HepG2 (cell line): ENCODE measurements around the gene CDC14B. TPM values are rescaled to one million over a fixed set of nuclear protein-coding genes. Genes with fewer than 3 reads are reported as not detected.

Experiments
- ATAC-seq: fragments of 200-7000 bp; cut with Tn5 transposase; 3 replicates; pipeline ENCODE4 v1.9.1; 2020; ENCODE audit warnings: mild to moderate bottlenecking, moderate library complexity
- BruUV-seq: library from RNA; stranded (reverse); fragments of 400-500 nt; replicated peaks from 2 replicates; lab custom pipeline; 2021; lab: Mats Ljungman, UMichigan
- CTCF ChIA-PET: fragments of 300-600 bp; formaldehyde crosslinking; extraction: SDS; loops from one replicate; lab custom pipeline; 2021; ENCODE audit warnings: low total read pairs, inconsistent platforms, low intra/inter-chr PET ratio; lab: Yijun Ruan, JAX
- POLR2A ChIA-PET: fragments of 350-600 bp; sonication (Branson Sonifier 250); formaldehyde crosslinking; loops from one replicate; lab custom pipeline; 2020; ENCODE audit warnings: antibody characterized with exemption, inconsistent platforms; lab: Yijun Ruan, JAX
- DNase-seq: peaks from one replicate; pipeline ENCODE4 v3.0.0-alpha.2; 2015; ENCODE audit warnings: low spot score
- FAIRE-seq: peaks from 3 replicates; lab custom pipeline; 2011; peaks lifted over from hg19 to GRCh38; lab: Jason Lieb, UNC
- H2AFZ ChIP-seq: one replicate; pipeline ENCODE4 v1.6.1; 2011; ENCODE audit warnings: low read length, inconsistent platforms
- H3K27ac ChIP-seq: fragments of 300-600 bp; 3 replicates; pipeline ENCODE4 v1.8.0; 2011; ENCODE audit warnings: mixed run types, mild to moderate bottlenecking, mixed read lengths, low read length, inconsistent platforms; ENCODE audit not compliant: insufficient read depth; ENCODE audit errors: extremely low read length
- H3K27me3 ChIP-seq, 2 experiments: fragments of 200-600 bp in 1 of 2; 2 replicates in 1 of 2; 3 replicates in 1 of 2; pipeline versions ENCODE4 v1.6.0 to v1.8.0; 2011; ENCODE audit warnings: low read length in 2 of 2, mild to moderate bottlenecking in 2 of 2, moderate library complexity in 2 of 2, inconsistent platforms in 1 of 2; ENCODE audit not compliant: insufficient read depth in 2 of 2, control insufficient read depth in 1 of 2
- H3K36me3 ChIP-seq, 2 experiments: fragments of 200-600 bp in 1 of 2; replicated peaks in 1 of 2; 2 replicates in 1 of 2; 3 replicates in 1 of 2; pipeline versions ENCODE4 v1.5.1 to v1.8.0; 2011; ENCODE audit warnings: low read length in 2 of 2, inconsistent platforms in 1 of 2; ENCODE audit not compliant: insufficient read depth in 2 of 2, control insufficient read depth in 1 of 2
- H3K4me1 ChIP-seq: 2 replicates; pipeline ENCODE4 v1.5.1; 2012; ENCODE audit warnings: low read length, inconsistent platforms; ENCODE audit not compliant: insufficient read depth
- H3K4me2 ChIP-seq: 2 replicates; pipeline ENCODE4 v1.6.0; 2011; ENCODE audit warnings: low read depth, low read length, inconsistent platforms
- H3K4me3 ChIP-seq, 3 experiments: fragments of 200-600 bp in 1 of 3; sonication (generic), shearing (Covaris generic) in 1 of 3; replicated peaks in 1 of 3; 2 replicates each; pipeline ENCODE4 v1.5.1; 2011 to 2016; ENCODE audit warnings: low read length in 3 of 3, inconsistent platforms in 2 of 3, low read depth in 2 of 3, mild to moderate bottlenecking in 2 of 3, control low read depth in 1 of 3, mixed read lengths in 1 of 3; ENCODE audit not compliant: insufficient read depth in 1 of 3
- H3K79me2 ChIP-seq: one replicate; pipeline ENCODE4 v1.6.1; 2011; ENCODE audit warnings: low read length, inconsistent platforms; ENCODE audit not compliant: insufficient read depth
- H3K9ac ChIP-seq: 2 replicates; pipeline ENCODE4 v1.6.0; 2011; ENCODE audit warnings: mild to moderate bottlenecking, low read depth, low read length, inconsistent platforms; ENCODE audit not compliant: insufficient read depth
- H3K9me3 ChIP-seq: 2 replicates; pipeline ENCODE4 v1.5.1; 2012; ENCODE audit warnings: mild to moderate bottlenecking, low read length
- H4K20me1 ChIP-seq: 2 replicates; pipeline ENCODE4 v1.6.0; 2011; ENCODE audit warnings: inconsistent platforms, mild to moderate bottlenecking, low read length, moderate library complexity; ENCODE audit not compliant: insufficient read depth
- CC2D1A ChIP-seq: sonication (generic); formaldehyde crosslinking; IDR thresholded peaks from 2 replicates; pipeline ENCODE4 v1.8.1; 2023; ENCODE audit warnings: mild to moderate bottlenecking, missing genetic modification reagents
- EED ChIP-seq: sonication (generic); formaldehyde crosslinking; IDR thresholded peaks from 2 replicates; pipeline ENCODE4 v1.5.0; 2020; ENCODE audit warnings: mild to moderate bottlenecking, missing genetic modification reagents
- GATAD1 ChIP-seq: IDR thresholded peaks from 2 replicates; pipeline ENCODE4 v1.6.1; 2016; ENCODE audit warnings: missing genetic modification reagents, missing compliant biosample characterization
- IKZF4 ChIP-seq: sonication (generic); formaldehyde crosslinking; IDR thresholded peaks from 2 replicates; pipeline ENCODE4 v1.5.1; 2020; ENCODE audit warnings: borderline replicate concordance, mild to moderate bottlenecking, low read depth, missing genetic modification reagents; ENCODE audit errors: not compliant biosample characterization
- MIXL1 ChIP-seq: IDR thresholded peaks from 2 replicates; pipeline ENCODE4 v1.6.1; 2016
- RFX3 ChIP-seq: IDR thresholded peaks from 2 replicates; pipeline ENCODE4 v1.6.1; 2016; ENCODE audit warnings: missing biosample characterization, missing genetic modification reagents
- SMC3 ChIP-seq: IDR thresholded peaks from 2 replicates; pipeline ENCODE4 v1.6.1; 2011; ENCODE audit warnings: low read length, improper control_type of control experiment
- STAG1 ChIP-seq: sonication (generic); formaldehyde crosslinking; IDR thresholded peaks from 2 replicates; pipeline ENCODE4 v1.4.0; 2020; ENCODE audit warnings: missing genetic modification reagents
- ZFP62 ChIP-seq: sonication (generic); formaldehyde crosslinking; IDR thresholded peaks from 2 replicates; pipeline ENCODE4 v1.4.0; 2020; ENCODE audit warnings: missing genetic modification reagents
- in situ Hi-C: cut with HindIII; loops from 2 replicates; pipeline ENCODE4 v1.10.0; 2017; ENCODE audit warnings: low pct_unique_long_range_greater_than_20kb; ENCODE audit not compliant: extremely low pct_ligation_motif_present
- intact Hi-C: fragments of 100-400 bp; cut with micrococcal nuclease; formaldehyde crosslinking; loops from one replicate; pipeline ENCODE4 v1.10.0; 2022; ENCODE audit not compliant: unreplicated experiment
- polyA plus RNA-seq, 8 experiments: library from polyadenylated mRNA; depleted of rRNA in 3 of 8; stranded (reverse) in 7 of 8; unstranded in 1 of 8; fragments of >200 nt; fragmentation: Illumina TruSeq in 4 of 8; extraction: Trizol in 4 of 8; gene quantifications; 2 replicates each; pipeline versions ENCODE4 v1.2.1 to v1.2.3, GENCODE V29; 2011 to 2016; ENCODE audit warnings: low read depth in 4 of 8, missing spikeins in 1 of 8, mixed read lengths in 1 of 8; ENCODE audit not compliant: insufficient read depth in 1 of 8
- total RNA-seq, 5 experiments: library from RNA; depleted of rRNA; stranded (reverse); fragments of >200 nt; fragmentation: Illumina TruSeq; extraction: Trizol; gene quantifications; 2 replicates each; pipeline ENCODE4 v1.2.3, GENCODE V29; 2016; ENCODE audit warnings: low read depth in 1 of 5
- TF ChIP-seq, protein P1 (sequence below): sonication (generic); formaldehyde crosslinking; IDR thresholded peaks from 2 replicates; pipeline ENCODE4 v1.8.1; 2023; ENCODE audit warnings: mild to moderate bottlenecking, missing genetic modification reagents
- TF ChIP-seq, protein P2 (sequence below): sonication (generic); formaldehyde crosslinking; IDR thresholded peaks from 2 replicates; pipeline ENCODE4 v1.5.0; 2020; ENCODE audit warnings: mild to moderate bottlenecking, missing genetic modification reagents, moderate library complexity

Gene CDC14B
- total and polyA plus RNA-seq, 2 of the 13 experiments (the other 11 are each of a cell fraction or from before 2014, with no cell fraction given) = 25.8 to 33.3 TPM

DNA sequence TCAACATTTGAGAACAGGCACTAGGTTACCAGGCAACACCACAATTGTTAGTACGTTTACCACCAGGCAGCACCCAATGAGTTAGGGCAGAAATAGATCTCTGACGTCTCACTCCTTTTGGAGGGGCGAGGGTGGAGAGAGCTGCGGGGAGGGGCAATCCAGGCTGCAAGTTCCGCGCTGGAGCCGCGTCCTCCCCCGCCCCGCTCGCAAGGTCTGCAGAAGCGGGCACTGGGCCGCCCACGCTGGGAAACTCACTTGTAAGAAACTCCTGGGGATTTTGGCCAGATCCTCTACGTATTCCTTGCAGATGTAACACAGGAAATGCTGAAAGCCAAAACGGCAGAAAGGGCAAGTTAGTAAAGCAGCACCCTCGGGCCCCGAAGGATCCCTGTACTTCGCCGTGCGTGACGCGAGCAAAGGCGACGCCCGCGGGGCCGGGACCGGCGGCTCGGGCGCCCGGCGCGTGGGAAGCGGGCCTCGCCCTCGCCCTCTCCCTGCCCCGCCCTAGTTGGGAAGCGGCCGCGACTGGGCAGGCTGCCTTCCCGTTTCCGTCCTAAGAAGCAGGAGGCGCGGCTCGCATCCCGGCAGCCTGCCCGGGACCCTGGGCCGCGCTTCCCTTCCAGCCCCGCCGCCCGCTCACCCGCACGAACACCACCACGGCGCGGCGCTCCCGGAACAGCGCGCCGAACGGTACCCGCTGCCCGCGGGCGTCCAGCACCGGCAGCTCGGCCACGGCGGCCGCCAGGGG is 35.0 kb upstream of the CDC14B start (continued):
- TF ChIP-seq, protein P1, sequence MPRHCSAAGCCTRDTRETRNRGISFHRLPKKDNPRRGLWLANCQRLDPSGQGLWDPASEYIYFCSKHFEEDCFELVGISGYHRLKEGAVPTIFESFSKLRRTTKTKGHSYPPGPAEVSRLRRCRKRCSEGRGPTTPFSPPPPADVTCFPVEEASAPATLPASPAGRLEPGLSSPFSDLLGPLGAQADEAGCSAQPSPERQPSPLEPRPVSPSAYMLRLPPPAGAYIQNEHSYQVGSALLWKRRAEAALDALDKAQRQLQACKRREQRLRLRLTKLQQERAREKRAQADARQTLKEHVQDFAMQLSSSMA (CRISPR knock-in tag) = no peak
- no peak for TF ChIP-seq GATAD1

DNA sequence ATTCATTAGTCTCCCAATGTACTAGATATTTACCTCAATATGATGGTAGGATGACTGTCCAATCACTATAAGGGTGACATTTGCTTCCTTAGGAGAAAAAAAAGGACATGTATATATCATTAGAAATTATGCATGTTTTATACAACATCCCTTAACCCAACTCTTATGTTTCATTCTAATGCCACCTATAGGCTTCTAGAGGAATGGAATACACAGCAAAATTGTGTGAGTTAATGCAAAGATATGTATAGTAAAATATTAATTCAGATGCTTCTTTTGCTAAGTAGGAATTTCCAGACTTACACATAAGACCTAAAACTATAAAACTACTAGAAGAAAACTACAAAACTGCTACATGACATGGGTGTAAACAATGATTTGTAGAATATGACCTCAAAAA is 32.0 kb upstream of the CDC14B start:
- Histone ChIP-seq H3K27me3 (no peaks in the 10 kb centered on the region; a peak in 1 of 5 replicates), H3K27ac (no peak overlapping the region), H3K9ac (no peak overlapping the region), H3K4me3 (no peak overlapping the region), H4K20me1 (no peaks in the 10 kb centered on the region), H2AFZ (no peak overlapping the region), H3K36me3 (peaks cover 0 to 27% of the 10 kb centered on the region in 2 experiments; a peak in 2 of 5 replicates), H3K9me3 (no peaks in the 10 kb centered on the region), H3K4me2 (no peak overlapping the region), H3K4me1 (peaks cover 22% of the 10 kb centered on the region), H3K79me2 (peaks cover 3% of the 10 kb centered on the region)
- in situ Hi-C loops = loop anchor here (10.0 to 25.0 kb wide), 2 partner anchors 207 to 314 kb away; no protein-coding TSS in a partner anchor
- ATAC-seq (no peak), FAIRE-seq (no peak), DNase-seq (no peak)
- BruUV-seq = no TSS peak
- TF ChIP-seq SMC3 (peak; percentile 15; the same call in 1 of the 2 replicates), ZFP62 (CRISPR knock-in tag) (no peak), MIXL1 (CRISPR knock-in tag) (no peak), CC2D1A (CRISPR knock-in tag) (no peak), IKZF4 (CRISPR knock-in tag) (no peak), STAG1 (CRISPR knock-in tag) (peak; percentile 68), EED (CRISPR knock-in tag) (no peak), RFX3 (no peak)
- TF ChIP-seq, protein P2, sequence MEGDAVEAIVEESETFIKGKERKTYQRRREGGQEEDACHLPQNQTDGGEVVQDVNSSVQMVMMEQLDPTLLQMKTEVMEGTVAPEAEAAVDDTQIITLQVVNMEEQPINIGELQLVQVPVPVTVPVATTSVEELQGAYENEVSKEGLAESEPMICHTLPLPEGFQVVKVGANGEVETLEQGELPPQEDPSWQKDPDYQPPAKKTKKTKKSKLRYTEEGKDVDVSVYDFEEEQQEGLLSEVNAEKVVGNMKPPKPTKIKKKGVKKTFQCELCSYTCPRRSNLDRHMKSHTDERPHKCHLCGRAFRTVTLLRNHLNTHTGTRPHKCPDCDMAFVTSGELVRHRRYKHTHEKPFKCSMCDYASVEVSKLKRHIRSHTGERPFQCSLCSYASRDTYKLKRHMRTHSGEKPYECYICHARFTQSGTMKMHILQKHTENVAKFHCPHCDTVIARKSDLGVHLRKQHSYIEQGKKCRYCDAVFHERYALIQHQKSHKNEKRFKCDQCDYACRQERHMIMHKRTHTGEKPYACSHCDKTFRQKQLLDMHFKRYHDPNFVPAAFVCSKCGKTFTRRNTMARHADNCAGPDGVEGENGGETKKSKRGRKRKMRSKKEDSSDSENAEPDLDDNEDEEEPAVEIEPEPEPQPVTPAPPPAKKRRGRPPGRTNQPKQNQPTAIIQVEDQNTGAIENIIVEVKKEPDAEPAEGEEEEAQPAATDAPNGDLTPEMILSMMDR = peak; percentile 52
- POLR2A ChIA-PET = no interaction called here
- CTCF ChIA-PET = no interaction called here
- intact Hi-C loops = loop anchor here (5.0 to 10.0 kb wide), 3 partner anchors 34 to 159 kb away; partner anchors contain the start of gene CDC14B
